IPS-18a (cell line): Measurements from ENCODE around the gene OSBPL1A.

Experiments used
- H3K27ac ChIP-seq: one replicate; pipeline ENCODE4 v1.5.1; 2013; ENCODE audit warnings: low read length
- H3K27me3 ChIP-seq: one replicate; pipeline ENCODE4 v1.6.1; 2013; ENCODE audit warnings: mild to moderate bottlenecking, low read length; ENCODE audit not compliant: control insufficient read depth, insufficient read depth
- H3K36me3 ChIP-seq: one replicate; pipeline ENCODE4 v1.6.1; 2013; ENCODE audit warnings: low read depth, low read length; ENCODE audit not compliant: control insufficient read depth
- H3K4me1 ChIP-seq: one replicate; pipeline ENCODE4 v1.6.1; 2013; ENCODE audit warnings: low read depth, low read length; ENCODE audit not compliant: control insufficient read depth
- H3K4me3 ChIP-seq: one replicate; pipeline ENCODE4 v1.5.1; 2013; ENCODE audit warnings: low read length
- H3K9ac ChIP-seq: one replicate; pipeline ENCODE4 v1.6.1; 2013; ENCODE audit warnings: mild to moderate bottlenecking, low read length, moderate library complexity
- H3K9me3 ChIP-seq: one replicate; pipeline ENCODE4 v1.6.1; 2013; ENCODE audit warnings: low read depth, low read length; ENCODE audit not compliant: control insufficient read depth

Gene OSBPL1A

GRCh38 chr18:24190590-24190989 is 207.0 kb downstream of the OSBPL1A start:
- no peak overlapping the region for H3K27ac ChIP-seq
- no peaks in the 10 kb centered on the region for H3K27me3 ChIP-seq
- H3K9ac ChIP-seq, result no peak overlapping the region
- peaks cover 3% of the 10 kb centered on the region for H3K36me3 ChIP-seq
- no peaks in the 10 kb centered on the region for H3K9me3 ChIP-seq
- H3K4me1 ChIP-seq, result peaks cover 9% of the 10 kb centered on the region
- no peak overlapping the region for H3K4me3 ChIP-seq

GRCh38 chr18:24189664-24190346 is 207.8 kb downstream of the OSBPL1A start:
- Histone ChIP-seq H3K4me3 (no peak overlapping the region), H3K4me1 (peaks cover 11% of the 10 kb centered on the region), H3K27ac (no peak overlapping the region), H3K9me3 (no peaks in the 10 kb centered on the region), H3K36me3 (no peaks in the 10 kb centered on the region), H3K9ac (no peak overlapping the region), H3K27me3 (no peaks in the 10 kb centered on the region)

GRCh38 chr18:24189007-24189528 is 208.6 kb downstream of the OSBPL1A start:
- Histone ChIP-seq H3K4me1 (peaks cover 13% of the 10 kb centered on the region), H3K27ac (no peak overlapping the region), H3K36me3 (no peaks in the 10 kb centered on the region), H3K27me3 (no peaks in the 10 kb centered on the region), H3K4me3 (no peak overlapping the region), H3K9ac (no peak overlapping the region), H3K9me3 (no peaks in the 10 kb centered on the region)

- H3K9me3 ChIP-seq, result no peaks in the 10 kb centered on the region
- no peak overlapping the region for H3K27ac ChIP-seq
- peaks cover 13% of the 10 kb centered on the region for H3K4me1 ChIP-seq
- H3K36me3 ChIP-seq, result no peaks in the 10 kb centered on the region
- no peaks in the 10 kb centered on the region for H3K27me3 ChIP-seq
- H3K4me3 ChIP-seq, result no peak overlapping the region
- H3K9ac ChIP-seq, result no peak overlapping the region
Observed at GRCh38 chr18:24188120-24188519, 209.5 kb downstream of the OSBPL1A start.

- no peak overlapping the region for H3K27ac ChIP-seq
- no peaks in the 10 kb centered on the region for H3K36me3 ChIP-seq
- no peaks in the 10 kb centered on the region for H3K27me3 ChIP-seq
- no peaks in the 10 kb centered on the region for H3K9me3 ChIP-seq
- H3K9ac ChIP-seq, result no peak overlapping the region
- peaks cover 13% of the 10 kb centered on the region for H3K4me1 ChIP-seq
- H3K4me3 ChIP-seq, result no peak overlapping the region
Observed at GRCh38 chr18:24187689-24188088, 209.9 kb downstream of the OSBPL1A start.

- H3K9ac ChIP-seq, result no peak overlapping the region
- H3K4me1 ChIP-seq, result peaks cover 13% of the 10 kb centered on the region
- H3K27me3 ChIP-seq, result no peaks in the 10 kb centered on the region
- no peak overlapping the region for H3K27ac ChIP-seq
- H3K36me3 ChIP-seq, result no peaks in the 10 kb centered on the region
- H3K4me3 ChIP-seq, result no peak overlapping the region
- H3K9me3 ChIP-seq, result no peaks in the 10 kb centered on the region
Observed at GRCh38 chr18:24187049-24187448, 210.6 kb downstream of the OSBPL1A start.

- Histone ChIP-seq H3K36me3 (no peaks in the 10 kb centered on the region), H3K4me1 (peaks cover 13% of the 10 kb centered on the region), H3K27ac (no peak overlapping the region), H3K9me3 (no peaks in the 10 kb centered on the region), H3K4me3 (no peak overlapping the region), H3K27me3 (no peaks in the 10 kb centered on the region), H3K9ac (no peak overlapping the region)
Observed at GRCh38 chr18:24185805-24186204, 211.8 kb downstream of the OSBPL1A start.

- H3K27me3 ChIP-seq, result no peaks in the 10 kb centered on the region
- peaks cover 4% of the 10 kb centered on the region for H3K4me1 ChIP-seq
- no peak overlapping the region for H3K9ac ChIP-seq
- H3K36me3 ChIP-seq, result peaks cover 5% of the 10 kb centered on the region
- H3K4me3 ChIP-seq, result no peak overlapping the region
- H3K9me3 ChIP-seq, result no peaks in the 10 kb centered on the region
- no peak overlapping the region for H3K27ac ChIP-seq
Observed at GRCh38 chr18:24181806-24182205, 215.8 kb downstream of the OSBPL1A start.

GRCh38 chr18:24180048-24180447 is 217.6 kb downstream of the OSBPL1A start:
- H3K36me3 ChIP-seq, result peaks cover 5% of the 10 kb centered on the region
- no peak overlapping the region for H3K27ac ChIP-seq
- H3K9me3 ChIP-seq, result no peaks in the 10 kb centered on the region
- no peak overlapping the region for H3K4me3 ChIP-seq
- no peaks in the 10 kb centered on the region for H3K27me3 ChIP-seq
- H3K4me1 ChIP-seq, result peaks cover 4% of the 10 kb centered on the region
- no peak overlapping the region for H3K9ac ChIP-seq

GRCh38 chr18:24177499-24178133 is 220.0 kb downstream of the OSBPL1A start:
- H3K9me3 ChIP-seq, result no peaks in the 10 kb centered on the region
- H3K9ac ChIP-seq, result no peak overlapping the region
- H3K4me3 ChIP-seq, result no peak overlapping the region
- peaks cover 9% of the 10 kb centered on the region for H3K36me3 ChIP-seq
- H3K27me3 ChIP-seq, result no peaks in the 10 kb centered on the region
- H3K27ac ChIP-seq, result no peak overlapping the region
- no peaks in the 10 kb centered on the region for H3K4me1 ChIP-seq

- Histone ChIP-seq H3K36me3 (peaks cover 9% of the 10 kb centered on the region), H3K4me3 (no peak overlapping the region), H3K27ac (no peak overlapping the region), H3K9me3 (no peaks in the 10 kb centered on the region), H3K9ac (no peak overlapping the region), H3K4me1 (no peaks in the 10 kb centered on the region), H3K27me3 (no peaks in the 10 kb centered on the region)
Observed at GRCh38 chr18:24176727-24177416, 220.8 kb downstream of the OSBPL1A start.
